ENCODE results near the gene ASPSCR1.

Gene ASPSCR1

GRCh38 chr17:82013772-82014321 lies 36.4 kb downstream of the ASPSCR1 start:
- DNase-seq = no peak

- DNase-seq = no peak
Observed at GRCh38 chr17:82014432-82014831, 37.0 kb downstream of the ASPSCR1 start.

GRCh38 chr17:82014971-82015310 lies 37.5 kb downstream of the ASPSCR1 start:
- no peak for DNase-seq

GRCh38 chr17:82015311-82015971 lies 38.0 kb downstream of the ASPSCR1 start:
- no peak for DNase-seq

- DNase-seq = no peak
Observed at GRCh38 chr17:82016061-82016874, 38.8 kb downstream of the ASPSCR1 start.

GRCh38 chr17:82016875-82017459 lies 39.5 kb downstream of the ASPSCR1 start:
- DNase-seq = no peak

- no peak for DNase-seq
Observed at GRCh38 chr17:82017612-82018151, 40.3 kb downstream of the ASPSCR1 start.

- no peak for DNase-seq
Observed at GRCh38 chr17:82018152-82018988, 40.9 kb downstream of the ASPSCR1 start.

GRCh38 chr17:82018989-82019689 lies 41.7 kb downstream of the ASPSCR1 start:
- no peak for DNase-seq

- peak; percentile 45 for DNase-seq
Observed at GRCh38 chr17:82019690-82020571, 42.5 kb downstream of the ASPSCR1 start.

- no peak for DNase-seq
Observed at GRCh38 chr17:82020572-82021106, 43.2 kb downstream of the ASPSCR1 start.

GRCh38 chr17:82021107-82021899 lies 43.9 kb downstream of the ASPSCR1 start:
- DNase-seq = peak; percentile 33

- DNase-seq = no peak
Observed at GRCh38 chr17:82021900-82022309, 44.5 kb downstream of the ASPSCR1 start.

GRCh38 chr17:82022310-82022980 lies 45.0 kb downstream of the ASPSCR1 start, which contains the start of gene CENPX:
TSS of gene CENPX (minus strand) at chr17:82022878. CDS start at chr17:82022861, 17 bp downstream.
- DNase-seq = no peak

- peak; percentile 100 for DNase-seq
Observed at GRCh38 chr17:82022981-82023446, 45.6 kb downstream of the ASPSCR1 start, which contains the start of gene LRRC45. TSS of gene LRRC45 (plus strand) at chr17:82023305. CDS start at chr17:82023644, 339 bp downstream.

GRCh38 chr17:82023447-82024241 lies 46.2 kb downstream of the ASPSCR1 start:
- DNase-seq = peak; percentile 14

- no peak for DNase-seq
Observed at GRCh38 chr17:82024859-82025258, 47.4 kb downstream of the ASPSCR1 start.
